VCaP (cell line): ENCODE measurements around the gene TMEM89.

Source experiments
- H3K27ac ChIP-seq: fragments of 450-650 bp; 2 replicates; pipeline ENCODE4 v1.5.1; 2017
- TF ChIP-seq, protein P1 (sequence below): fragments of 450-650 bp; conservative IDR thresholded peaks from 2 replicates; pipeline ENCODE4 v1.5.1; 2017; ENCODE audit warnings: mild to moderate bottlenecking, moderate library complexity

The TMEM89 gene

DNA sequence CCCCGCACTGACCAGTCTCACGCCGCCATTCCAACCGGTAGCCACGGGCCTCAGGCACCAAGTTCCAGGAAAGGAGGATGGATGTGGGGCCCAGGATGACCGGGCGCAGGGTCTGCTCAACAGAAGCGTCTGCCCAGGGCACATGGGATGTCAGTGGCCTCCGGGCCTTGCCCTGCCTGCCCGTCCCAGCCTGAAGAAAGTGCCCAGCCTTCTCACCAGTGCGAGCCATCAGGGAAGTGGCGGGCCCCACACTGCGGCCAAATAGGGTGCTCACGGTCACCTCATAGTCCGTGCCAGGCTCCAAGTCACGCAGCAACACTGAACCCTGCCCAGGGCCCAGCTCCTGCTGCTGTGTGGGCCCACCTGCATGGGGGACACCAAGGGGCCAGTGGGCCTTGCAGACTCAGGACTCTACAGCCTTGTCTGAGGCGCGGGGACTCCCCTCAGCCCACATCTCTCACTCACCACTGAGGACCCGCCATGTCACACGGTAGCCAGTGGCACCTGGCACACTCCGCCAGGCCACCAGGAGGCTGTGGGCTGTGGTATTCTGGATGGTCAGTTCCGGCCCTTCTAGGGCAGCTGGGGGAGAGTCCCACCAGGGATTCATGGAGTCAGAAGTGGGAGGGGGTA is 29.6 kb downstream of the TMEM89 start:
- TF ChIP-seq, protein P1, sequence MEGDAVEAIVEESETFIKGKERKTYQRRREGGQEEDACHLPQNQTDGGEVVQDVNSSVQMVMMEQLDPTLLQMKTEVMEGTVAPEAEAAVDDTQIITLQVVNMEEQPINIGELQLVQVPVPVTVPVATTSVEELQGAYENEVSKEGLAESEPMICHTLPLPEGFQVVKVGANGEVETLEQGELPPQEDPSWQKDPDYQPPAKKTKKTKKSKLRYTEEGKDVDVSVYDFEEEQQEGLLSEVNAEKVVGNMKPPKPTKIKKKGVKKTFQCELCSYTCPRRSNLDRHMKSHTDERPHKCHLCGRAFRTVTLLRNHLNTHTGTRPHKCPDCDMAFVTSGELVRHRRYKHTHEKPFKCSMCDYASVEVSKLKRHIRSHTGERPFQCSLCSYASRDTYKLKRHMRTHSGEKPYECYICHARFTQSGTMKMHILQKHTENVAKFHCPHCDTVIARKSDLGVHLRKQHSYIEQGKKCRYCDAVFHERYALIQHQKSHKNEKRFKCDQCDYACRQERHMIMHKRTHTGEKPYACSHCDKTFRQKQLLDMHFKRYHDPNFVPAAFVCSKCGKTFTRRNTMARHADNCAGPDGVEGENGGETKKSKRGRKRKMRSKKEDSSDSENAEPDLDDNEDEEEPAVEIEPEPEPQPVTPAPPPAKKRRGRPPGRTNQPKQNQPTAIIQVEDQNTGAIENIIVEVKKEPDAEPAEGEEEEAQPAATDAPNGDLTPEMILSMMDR, result no peak
- H3K27ac ChIP-seq, result no peak overlapping the region

DNA sequence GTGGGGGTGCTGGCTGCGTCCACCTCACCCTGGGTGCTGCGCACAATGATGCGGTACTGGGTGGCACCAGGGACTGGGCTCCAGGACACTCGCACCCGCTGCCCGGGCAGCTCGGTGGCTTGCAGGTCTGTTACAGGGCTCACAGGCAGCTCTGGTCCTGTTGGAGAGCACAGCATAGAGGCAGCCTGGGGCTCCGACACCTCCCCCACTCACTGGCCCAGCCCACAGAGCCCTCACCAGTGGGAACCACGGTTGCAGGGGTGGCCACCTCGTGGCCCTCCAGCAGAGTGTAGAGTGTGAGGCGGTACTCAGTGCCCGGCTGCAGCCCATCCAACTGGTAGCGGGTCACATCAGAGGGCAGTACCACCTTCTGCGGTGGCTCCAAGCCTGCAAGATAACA is 30.1 kb downstream of the TMEM89 start:
- TF ChIP-seq, protein P1, result no peak
- no peak overlapping the region for H3K27ac ChIP-seq

DNA sequence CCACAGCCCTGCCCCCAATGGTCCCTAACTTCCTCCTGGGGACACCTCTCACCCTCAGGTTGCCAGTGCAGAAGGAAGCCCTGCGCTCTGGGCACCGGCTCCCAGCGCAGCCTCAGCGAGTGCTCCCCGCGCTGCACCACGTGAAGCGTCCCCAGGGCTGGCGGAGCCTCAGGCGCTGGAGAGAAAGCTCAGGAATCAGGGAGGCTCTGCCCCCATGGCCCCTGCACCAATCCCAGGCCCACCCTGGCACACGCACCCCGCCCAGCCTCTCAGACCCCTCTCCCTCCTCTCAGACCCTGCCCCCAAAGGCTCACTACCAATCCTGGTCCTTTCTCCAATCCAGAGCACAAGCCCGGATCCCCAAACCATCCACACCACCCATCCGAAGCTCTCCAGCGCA is 33.3 kb downstream of the TMEM89 start:
- TF ChIP-seq, protein P1, result no peak
- no peak overlapping the region for H3K27ac ChIP-seq

DNA sequence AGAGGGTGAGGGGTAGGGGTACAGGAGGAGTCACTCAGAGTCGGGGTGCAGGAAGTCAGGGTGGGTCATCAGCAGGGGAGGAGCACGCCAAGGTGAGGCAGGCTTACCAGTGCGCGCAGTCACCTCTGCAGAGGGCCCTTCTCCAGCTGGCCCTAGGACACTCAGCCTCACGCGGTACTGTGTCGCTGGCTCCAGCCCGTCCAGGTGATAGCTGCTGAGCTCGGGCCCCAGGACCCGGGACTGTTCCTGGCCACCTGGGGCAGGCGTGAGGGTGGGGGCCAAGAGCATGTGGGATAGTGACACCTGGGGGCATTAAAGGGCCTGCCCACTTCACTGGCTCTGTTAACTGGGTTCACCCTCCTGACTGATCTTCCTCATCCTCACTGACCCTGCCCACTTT is 33.9 kb downstream of the TMEM89 start:
- H3K27ac ChIP-seq, result no peak overlapping the region
- TF ChIP-seq, protein P1, result no peak

DNA sequence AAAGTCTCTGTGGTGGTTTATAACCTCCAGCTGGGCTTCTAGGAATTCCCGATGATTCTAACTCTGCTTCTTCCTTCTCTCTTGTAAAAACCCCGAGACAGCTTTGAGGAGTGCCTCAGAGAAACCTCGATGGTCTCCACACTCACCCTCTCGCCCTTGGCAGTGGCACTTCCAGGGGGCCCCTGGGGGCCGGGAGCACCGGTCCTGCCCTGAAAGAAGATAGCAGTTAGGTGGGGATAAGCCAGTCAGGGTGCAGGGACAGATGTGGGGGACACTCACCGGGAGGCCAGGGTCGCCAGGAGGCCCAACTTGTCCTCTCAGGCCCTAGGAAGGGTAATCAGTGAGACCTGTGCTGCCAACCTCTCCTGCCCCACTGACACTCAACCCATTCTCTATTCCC is 36.2 kb downstream of the TMEM89 start:
- TF ChIP-seq, protein P1, result no peak
- no peak overlapping the region for H3K27ac ChIP-seq

DNA sequence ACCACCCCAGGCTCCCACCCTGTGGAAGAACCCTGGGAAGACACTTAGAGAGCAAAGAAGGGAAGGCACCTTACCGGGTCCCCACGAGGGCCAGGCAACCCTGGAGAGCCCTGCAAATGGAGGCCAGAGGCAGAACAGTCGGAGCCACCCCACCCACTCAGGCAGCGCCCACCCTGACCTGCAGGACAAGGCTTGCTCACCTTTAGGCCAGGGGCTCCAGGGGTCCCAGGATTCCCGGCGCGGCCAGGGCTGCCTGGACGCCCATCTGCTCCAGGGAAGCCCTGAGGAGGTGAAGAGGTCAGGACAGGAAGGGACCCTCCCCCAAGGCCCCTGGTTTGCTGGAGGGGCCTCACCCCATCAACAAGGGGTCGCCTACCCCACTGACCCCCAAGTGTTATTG is 36.7 kb downstream of the TMEM89 start:
- no peak overlapping the region for H3K27ac ChIP-seq
- TF ChIP-seq, protein P1, result no peak

DNA sequence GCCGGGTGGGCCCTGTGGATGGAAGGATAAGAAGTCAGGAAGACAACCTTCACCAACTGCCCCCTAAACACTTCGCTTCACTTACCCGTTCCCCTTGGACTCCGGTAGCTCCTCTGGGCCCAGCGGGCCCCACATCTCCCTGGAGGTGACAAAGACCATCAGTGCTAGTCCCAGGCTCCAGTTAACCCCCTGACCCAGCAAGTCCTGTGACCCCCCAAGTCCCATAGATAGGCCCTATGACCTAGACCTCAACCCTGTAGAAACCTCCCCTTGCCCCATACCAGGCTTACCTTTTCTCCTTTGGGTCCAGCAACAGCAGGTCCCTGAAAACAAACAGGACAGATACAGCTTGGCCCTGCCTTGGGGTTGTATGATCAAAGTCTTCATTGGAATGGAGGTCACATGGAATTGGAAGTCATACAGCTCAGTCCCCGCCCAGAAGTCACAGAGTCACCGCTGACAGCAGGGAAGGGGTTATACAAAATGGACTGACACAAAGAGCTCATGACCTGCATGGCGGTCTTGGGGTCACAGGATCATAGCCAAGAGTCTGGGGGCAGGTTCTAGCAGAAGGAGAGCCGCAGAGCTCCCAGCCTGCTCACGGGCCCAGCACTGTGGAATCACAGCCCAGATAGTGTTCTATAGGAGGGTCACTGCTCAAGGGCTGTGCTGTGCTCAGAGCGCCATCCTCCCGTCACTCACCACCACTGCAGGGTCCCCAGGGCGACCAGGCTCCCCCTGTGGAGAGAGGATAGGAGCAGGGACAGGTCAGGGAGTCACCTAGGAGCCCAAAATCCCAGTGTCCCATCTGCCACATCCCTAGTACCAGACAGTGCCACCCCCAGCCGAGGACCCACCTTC is 39.7 kb downstream of the TMEM89 start:
- TF ChIP-seq, protein P1, result no peak
- H3K27ac ChIP-seq, result no peak overlapping the region
